Epidermal melanocyte (primary cell): ENCODE results near the gene BSND.

Experiments used
- DNase-seq: peaks from one replicate; pipeline ENCODE4 v3.0.0; 2011; ENCODE audit warnings: low spot score; ENCODE audit not compliant: insufficient read length

Gene BSND

DNA sequence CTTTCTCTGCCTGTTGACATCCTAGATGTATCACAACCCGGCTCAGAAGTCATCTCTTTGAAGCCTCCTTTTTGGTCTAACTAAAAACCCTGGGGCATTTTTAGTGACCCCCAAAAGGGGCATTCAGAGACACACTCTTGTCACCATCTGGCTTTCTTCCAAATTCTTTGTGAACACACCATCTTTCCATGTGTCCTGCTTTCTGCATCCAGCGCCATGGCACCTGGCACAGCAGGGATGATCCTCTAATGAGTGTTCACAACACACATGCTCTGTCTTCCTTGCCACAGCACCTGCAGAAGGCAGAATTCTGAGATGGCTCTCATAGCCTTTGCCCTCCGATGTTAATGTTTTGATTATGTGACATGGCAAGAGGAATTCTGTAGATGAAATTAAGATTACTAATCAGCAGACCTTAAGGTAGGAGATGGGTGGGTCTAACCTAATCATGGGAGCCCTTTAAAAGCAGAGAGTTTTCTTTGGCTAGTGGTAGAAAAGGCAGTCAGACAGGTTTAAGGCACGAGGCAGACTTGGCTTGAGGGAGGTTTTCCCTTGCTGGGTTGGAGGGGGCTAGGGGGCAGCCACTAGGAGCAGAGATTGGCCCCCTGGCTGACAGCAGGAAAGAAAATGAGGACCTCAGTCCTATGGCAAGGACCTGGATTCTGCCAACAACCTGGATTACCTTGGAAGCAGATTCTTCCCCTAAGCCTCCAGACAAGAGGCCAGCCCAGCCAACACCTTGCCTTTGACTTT, 23.2 kb upstream of the BSND start:
- DNase-seq: no peak

- DNase-seq: no peak
These were observed 22.0 kb upstream of the BSND start for GRCh38 chr1:54976747-54977146.

- no peak for DNase-seq
These were observed 21.0 kb upstream of the BSND start for GRCh38 chr1:54977533-54978297.

GRCh38 chr1:54978528-54979326, 20.0 kb upstream of the BSND start:
- DNase-seq: no peak

DNA sequence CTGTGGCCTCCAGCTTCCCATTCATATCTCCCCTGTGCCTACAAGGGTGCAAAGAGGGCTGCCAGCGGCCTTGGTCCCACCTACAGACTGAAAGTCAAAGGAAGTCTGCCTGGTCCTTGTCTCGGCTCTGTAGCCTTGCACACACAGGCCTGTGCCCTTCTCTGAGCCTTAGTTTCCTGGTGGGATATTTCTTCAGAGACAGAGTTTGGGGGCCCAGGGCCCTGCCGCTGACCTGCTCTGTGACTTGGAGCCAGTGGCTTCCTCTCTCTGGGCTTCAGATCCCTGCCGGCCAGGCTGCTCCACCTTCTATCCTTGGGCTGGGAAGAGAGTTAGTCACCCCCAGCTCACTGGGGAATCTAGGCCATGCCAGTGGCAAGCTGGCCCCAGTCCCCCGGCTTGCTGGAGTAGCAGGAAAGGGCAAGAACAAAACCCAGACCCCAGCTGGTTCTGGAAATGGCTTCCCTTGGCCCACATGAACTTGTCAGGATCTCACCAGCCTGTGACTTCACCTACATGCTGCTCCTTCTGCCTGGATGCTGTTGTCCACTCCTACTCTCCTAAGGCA, 19.3 kb upstream of the BSND start:
- no peak for DNase-seq

GRCh38 chr1:54980046-54980527, 18.6 kb upstream of the BSND start:
- DNase-seq: no peak

DNA sequence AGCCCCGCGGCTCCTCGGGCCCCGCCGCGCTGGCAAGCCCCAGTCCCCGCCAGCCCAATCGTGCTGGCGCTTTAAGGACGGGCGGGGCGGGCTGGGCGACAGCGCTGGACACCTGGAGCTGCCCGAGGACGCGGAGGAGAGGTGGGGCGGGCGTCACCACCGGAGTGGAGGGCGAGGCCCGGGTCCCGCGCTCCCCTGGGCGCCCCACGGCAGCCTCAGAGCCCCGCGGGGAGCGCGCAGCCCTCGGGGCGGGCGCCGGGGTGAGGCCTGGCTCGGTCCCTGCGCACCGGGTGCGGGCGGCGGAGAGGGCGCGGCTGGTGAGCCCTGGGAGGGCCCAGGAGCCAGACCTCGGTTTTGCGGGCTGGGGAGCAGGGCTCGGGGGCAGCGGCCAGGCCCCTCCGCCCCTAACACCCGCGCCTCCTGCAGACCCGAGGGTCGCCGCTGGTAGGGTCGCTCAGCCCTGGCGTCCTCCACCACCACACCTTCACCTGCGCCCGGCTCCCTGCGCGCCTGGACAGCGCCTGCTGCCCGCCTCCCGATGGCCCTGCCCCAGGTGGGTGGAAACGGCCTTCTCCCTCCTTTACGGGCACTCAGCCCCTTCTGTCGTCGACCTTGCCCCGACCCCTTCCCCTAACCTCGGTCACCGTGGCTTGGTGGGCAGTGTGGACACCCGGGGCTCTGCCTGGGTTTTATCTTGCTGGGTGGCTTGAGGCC, 18.0 kb upstream of the BSND start, which contains the start of gene TMEM61:
Gene TMEM61, plus strand, starts transcription at position 101 of the 714 bp plus-strand sequence. Its CDS starts 438 bp downstream, at position 539.
- DNase-seq: no peak

GRCh38 chr1:54981466-54981865, 17.3 kb upstream of the BSND start:
- no peak for DNase-seq

DNA sequence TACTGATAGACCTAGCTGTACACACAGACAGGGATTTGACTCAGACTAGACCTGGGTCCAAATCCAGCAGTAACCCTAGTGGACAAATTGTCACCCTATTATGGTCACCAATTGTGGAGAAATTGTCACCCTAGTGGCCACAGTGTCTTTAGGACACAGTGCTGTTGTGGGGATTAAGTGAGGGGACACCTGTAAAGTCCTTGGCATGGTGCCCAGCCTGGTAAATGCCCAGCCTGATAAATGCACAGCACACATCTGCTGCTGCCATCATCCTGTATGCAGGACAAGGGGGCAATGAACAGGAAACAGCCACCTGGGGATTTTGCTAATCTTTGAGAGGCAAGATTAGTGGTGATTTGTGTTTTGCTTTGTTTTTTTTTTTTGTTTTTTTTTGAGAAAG, 16.0 kb upstream of the BSND start:
- no peak for DNase-seq

- DNase-seq: no peak
These were observed 14.4 kb upstream of the BSND start for GRCh38 chr1:54984131-54984842.

- DNase-seq: no peak
These were observed 13.2 kb upstream of the BSND start for GRCh38 chr1:54985556-54985955.

GRCh38 chr1:54986025-54986424, 12.7 kb upstream of the BSND start:
- DNase-seq: no peak

DNA sequence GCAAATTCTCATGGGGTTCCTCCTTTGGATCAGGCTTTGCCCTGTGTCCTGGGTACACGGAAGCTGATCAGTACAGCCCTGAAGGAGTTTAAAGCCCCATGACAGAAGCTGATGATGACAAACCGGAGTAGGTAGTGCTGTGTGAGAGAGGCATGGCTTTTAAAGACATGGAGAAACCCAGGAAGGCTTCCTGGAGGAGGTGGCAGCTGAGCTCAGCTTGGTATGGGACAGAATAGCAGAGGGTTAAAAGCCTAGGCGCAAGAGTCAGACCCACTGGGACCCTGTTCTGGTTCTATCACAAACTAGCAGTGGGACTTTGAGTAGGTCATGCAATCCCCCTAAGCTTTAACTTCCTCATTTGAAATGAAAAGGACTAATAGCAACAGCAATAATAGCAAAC, 12.2 kb upstream of the BSND start:
- no peak for DNase-seq

GRCh38 chr1:54987427-54987826, 11.3 kb upstream of the BSND start:
- no peak for DNase-seq

DNA sequence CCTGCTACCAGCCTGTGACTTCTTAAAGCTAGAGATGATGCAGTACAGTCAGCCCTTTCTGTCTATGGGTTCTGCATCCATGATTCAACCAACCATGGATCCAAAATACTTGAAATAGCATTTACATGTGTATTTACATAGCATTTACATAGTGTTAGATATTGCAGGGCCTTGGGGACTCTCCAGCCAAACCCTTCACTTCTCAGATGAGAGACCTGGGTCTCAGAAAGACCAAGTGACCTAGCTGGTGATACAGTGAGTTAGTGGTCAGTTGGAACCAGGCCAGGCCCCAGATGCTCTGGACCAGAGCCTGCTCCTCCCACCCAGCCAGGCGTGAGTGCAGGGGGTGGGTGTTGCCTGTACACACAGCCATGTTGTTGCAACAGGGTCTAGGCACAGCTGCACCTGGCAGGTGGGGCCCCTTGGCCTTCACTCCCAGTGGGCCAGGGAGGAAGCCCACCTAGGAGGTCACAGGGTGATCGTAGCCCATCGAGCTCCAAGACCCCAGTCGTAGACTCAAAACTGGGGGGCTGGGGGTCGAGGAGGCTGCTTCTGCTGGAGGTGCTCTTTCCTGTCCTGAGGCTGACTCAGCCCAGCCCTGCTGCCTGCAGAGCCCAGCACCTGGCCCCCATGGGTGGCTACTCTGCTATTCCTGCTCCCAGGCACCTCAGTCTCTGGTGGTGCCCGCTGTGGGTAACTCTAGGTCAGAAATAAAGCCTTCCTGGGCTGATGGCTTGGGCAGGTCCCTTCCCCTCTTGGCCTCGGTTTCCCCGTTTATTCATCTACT, 10.6 kb upstream of the BSND start:
- no peak for DNase-seq

DNA sequence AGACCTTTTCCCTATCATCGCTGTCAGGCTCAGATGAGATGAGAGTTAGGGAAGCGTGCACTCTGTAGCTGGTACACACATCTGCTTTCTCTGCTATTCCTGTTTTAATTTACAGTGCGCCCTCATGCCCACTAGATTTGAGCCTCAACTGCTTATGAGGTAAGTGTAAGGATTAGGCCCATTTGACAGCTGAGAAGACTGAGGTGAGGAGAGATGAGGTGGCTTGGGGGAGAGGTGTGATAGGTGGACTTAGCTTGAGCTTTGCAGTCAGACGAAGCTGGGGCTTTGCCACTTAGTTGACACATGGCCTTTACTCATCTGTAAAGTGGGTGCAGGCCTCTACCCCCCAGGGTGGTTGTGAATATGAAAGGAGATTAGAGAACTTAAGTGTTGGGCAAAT, 9.8 kb upstream of the BSND start:
- no peak for DNase-seq

DNA sequence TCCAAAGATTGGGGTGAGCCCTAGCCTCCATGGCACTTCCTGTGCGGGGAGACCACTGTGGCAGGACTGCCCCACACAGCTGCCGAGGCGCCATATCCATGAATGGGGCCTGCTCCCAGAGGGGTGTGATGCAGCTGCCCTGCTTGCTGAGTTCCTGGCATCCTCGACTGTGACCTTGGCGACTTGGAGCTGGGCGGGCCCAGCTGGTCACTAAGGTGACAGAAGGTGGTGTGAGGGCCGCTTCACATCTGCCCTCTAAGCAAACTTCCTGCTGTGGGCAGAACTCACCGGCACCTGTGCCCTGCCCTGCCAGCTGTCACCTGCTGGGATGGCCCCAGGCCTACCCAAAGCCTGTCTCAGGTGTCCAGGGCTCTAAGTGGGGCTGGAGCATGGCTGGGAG, 9.3 kb upstream of the BSND start:
- no peak for DNase-seq

DNA sequence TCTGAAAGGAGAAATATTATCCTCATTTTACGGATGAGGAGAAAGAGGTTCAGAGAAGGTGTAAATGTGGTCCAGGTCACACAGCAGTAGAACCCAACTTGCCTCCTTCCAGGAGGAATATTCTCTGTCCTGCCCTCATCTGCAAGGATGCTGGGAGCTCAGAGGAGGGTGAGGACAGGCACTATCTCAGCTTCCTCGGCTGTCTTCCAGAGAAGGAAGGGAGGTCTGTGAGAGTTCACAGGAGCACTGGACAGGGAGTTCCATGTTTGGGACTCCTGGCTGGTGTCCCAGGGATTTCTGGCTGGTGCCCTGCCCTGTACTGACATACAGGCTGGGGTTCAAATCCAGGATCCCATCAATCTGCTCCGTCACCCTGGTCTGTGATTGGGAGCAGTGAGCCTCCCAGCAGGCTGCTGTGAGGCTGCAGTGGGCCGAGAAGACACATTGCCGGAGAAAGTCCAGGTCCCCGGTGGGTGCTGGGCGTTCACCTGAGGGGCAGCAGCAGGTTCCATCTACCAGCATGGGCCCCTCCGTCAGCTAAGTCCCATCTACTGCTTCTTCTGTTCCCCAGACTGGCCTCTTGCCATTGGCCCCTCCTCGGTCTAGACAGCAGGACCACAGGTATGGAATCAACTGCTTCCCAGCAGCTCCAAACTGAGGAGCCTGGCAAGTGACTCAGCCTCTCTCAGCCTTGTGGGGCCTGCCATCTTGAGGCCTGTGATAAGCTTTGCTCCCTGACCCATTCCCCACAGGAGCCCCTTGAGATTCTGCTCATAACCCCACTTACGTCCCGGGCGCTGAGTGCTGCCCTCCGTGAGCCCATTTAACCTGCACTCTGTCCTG, 8.5 kb upstream of the BSND start:
- DNase-seq: no peak

- no peak for DNase-seq
These were observed 7.8 kb upstream of the BSND start for GRCh38 chr1:54990916-54991315.
